Activated T-helper 17 cell treated with anti-CD3 and anti-CD28 coated beads, Interleukin-2, amount 50 U/mL, for 72 hours (primary cell): ENCODE results near the gene FAM83G. TPM values are rescaled to one million over a fixed set of nuclear protein-coding genes. Genes with fewer than 3 reads are reported as not detected.

ENCODE experiments used
- ATAC-seq: fragments of 150-1000 bp; cut with Tn5 transposase; replicated peaks from 2 replicates; pipeline ENCODE4 v1.10.0; 2021; ENCODE audit warnings: mild to moderate bottlenecking, moderate library complexity
- H3K27ac Mint-ChIP-seq: one replicate; pipeline ENCODE4 v1.8.0; 2022; ENCODE audit warnings: mixed read lengths
- H3K27me3 Mint-ChIP-seq: one replicate; pipeline ENCODE4 v1.8.0; 2022; ENCODE audit warnings: mixed read lengths
- H3K36me3 Mint-ChIP-seq: one replicate; pipeline ENCODE4 v1.8.0; 2022; ENCODE audit warnings: low read depth, mild to moderate bottlenecking, mixed read lengths
- H3K4me1 Mint-ChIP-seq: one replicate; pipeline ENCODE4 v1.8.0; 2022; ENCODE audit warnings: mixed read lengths
- H3K4me3 Mint-ChIP-seq: one replicate; pipeline ENCODE4 v1.8.0; 2022; ENCODE audit warnings: mild to moderate bottlenecking, mixed read lengths
- H3K9me3 Mint-ChIP-seq: one replicate; pipeline ENCODE4 v1.8.0; 2022; ENCODE audit warnings: mixed read lengths
- total RNA-seq, 2 donors: library from RNA; stranded (reverse); gene quantifications; one replicate each; pipeline ENCODE4 v1.2.3, GENCODE V29; 2022

Gene FAM83G
- total RNA-seq, 2 donors from 2014 or later: 15.9 to 22.6 TPM

DNA sequence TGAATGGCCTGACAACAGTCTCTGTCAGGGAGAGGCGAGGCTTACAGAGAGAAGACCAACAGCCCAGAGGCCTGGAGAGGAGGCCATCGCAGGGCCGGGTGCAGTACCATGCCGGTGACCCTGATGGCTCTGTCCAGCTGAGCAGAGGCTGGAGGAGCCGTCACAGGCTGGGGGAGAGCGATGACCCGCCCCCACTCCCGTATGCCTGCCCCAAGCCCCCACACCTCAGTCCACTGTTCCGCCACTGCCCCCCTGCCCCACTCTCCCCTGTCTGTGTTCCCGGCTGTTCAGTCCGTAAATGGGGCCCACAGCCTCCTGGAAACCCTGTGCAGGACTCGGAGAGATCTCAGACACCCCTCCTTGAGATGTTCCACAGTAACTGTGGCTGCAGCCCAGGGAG, 12.8 kb upstream of the FAM83G start:
- Mint-ChIP-seq H3K9me3 (no peaks in the 10 kb centered on the region), H3K4me1 (no peaks in the 10 kb centered on the region), H3K27ac (no peak overlapping the region), H3K4me3 (no peak overlapping the region), H3K36me3 (peaks cover 5% of the 10 kb centered on the region), H3K27me3 (peaks cover 5% of the 10 kb centered on the region)
- no peak for ATAC-seq

DNA sequence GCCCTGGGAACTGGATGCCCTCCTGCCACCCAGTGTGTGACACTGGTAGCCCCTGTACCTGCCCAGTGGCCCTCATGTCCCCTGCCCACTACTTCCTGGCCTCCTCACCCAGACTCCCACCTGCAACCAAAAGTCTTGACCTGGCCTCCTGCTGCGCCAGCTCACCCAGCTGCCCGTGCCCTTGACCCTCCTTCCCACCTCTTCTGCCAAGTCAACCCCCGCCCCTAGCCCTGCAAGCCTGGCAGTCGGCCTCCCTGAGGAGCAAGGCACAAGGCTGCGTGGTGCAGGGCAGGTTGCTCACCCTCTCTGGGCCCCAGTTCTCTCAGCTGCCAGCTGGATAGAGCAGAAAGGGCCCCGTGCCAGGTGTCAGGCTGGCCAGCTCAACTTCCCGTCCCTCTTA, 12.3 kb upstream of the FAM83G start:
- Mint-ChIP-seq H3K27ac (peak overlapping the region; percentile 56), H3K27me3 (peaks cover 5% of the 10 kb centered on the region)

DNA sequence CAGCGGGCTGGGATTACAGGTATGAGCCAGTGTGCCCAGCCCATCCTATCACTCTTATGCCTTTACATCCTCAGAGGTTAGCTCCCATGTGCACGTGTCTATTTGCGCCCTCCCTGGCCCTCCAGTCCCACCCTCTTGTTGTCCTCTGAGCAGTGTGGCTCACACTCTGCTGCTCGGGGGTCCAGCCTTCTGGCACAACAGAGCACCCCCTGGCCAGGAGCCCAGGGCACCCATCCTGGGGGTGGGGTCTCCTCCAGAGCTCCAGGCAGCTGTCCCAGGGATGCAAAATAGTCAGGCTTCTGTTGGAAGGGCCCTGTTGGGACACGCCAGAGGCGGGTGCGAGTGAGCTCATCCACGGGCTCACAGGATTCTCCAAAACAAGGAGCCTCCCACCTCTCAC, 11.7 kb upstream of the FAM83G start:
- H3K4me3 Mint-ChIP-seq: no peak overlapping the region

More for the DNA sequence above, 12.3 kb upstream of the FAM83G start:
- Mint-ChIP-seq H3K4me3 (no peak overlapping the region), H3K36me3 (peaks cover 5% of the 10 kb centered on the region), H3K4me1 (no peaks in the 10 kb centered on the region), H3K9me3 (no peaks in the 10 kb centered on the region)
- no peak for ATAC-seq

GRCh38 chr17:19015428-19015827, 10.9 kb upstream of the FAM83G start:
- H3K4me3 Mint-ChIP-seq: no peak overlapping the region
- H3K9me3 Mint-ChIP-seq: no peaks in the 10 kb centered on the region
- H3K27ac Mint-ChIP-seq: peak overlapping the region; percentile 1
- peaks cover 5% of the 10 kb centered on the region for H3K27me3 Mint-ChIP-seq
- H3K36me3 Mint-ChIP-seq: no peaks in the 10 kb centered on the region
- no peak for ATAC-seq
- no peaks in the 10 kb centered on the region for H3K4me1 Mint-ChIP-seq

More for the DNA sequence above, 11.7 kb upstream of the FAM83G start:
- peaks cover 3% of the 10 kb centered on the region for H3K36me3 Mint-ChIP-seq
- H3K27ac Mint-ChIP-seq: peak overlapping the region; percentile 56
- H3K9me3 Mint-ChIP-seq: no peaks in the 10 kb centered on the region
- peaks cover 5% of the 10 kb centered on the region for H3K27me3 Mint-ChIP-seq
- ATAC-seq: no peak
- H3K4me1 Mint-ChIP-seq: no peaks in the 10 kb centered on the region

DNA sequence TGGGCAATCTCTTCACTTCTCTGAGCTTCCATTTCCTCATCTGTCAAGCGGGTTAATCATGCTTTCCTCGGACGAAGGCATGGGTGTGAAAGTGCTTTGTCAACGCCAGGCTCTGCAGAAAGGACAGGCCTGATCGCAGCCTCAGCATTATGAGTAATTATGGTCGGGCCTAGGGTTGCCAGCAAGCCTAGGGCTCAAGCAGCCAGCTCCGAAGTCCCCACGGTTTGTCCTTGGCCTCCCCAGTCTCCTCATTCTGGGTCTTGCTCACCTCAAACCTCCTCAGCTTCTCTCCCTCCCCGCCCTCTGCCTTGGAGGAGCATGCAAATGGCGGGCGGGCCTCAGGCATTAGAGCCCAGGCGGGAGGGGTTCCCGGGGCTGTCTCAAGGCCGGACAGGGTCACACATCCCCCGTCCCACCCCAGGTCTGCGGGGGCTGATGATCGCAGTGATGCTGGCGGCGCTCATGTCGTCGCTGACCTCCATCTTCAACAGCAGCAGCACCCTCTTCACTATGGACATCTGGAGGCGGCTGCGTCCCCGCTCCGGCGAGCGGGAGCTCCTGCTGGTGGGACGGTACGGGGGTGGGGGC, 10.2 kb upstream of the FAM83G start:
- Mint-ChIP-seq H3K9me3 (no peaks in the 10 kb centered on the region), H3K4me3 (no peak overlapping the region), H3K36me3 (no peaks in the 10 kb centered on the region), H3K27me3 (peaks cover 5% of the 10 kb centered on the region), H3K4me1 (no peaks in the 10 kb centered on the region), H3K27ac (no peak overlapping the region)
- no peak for ATAC-seq

DNA sequence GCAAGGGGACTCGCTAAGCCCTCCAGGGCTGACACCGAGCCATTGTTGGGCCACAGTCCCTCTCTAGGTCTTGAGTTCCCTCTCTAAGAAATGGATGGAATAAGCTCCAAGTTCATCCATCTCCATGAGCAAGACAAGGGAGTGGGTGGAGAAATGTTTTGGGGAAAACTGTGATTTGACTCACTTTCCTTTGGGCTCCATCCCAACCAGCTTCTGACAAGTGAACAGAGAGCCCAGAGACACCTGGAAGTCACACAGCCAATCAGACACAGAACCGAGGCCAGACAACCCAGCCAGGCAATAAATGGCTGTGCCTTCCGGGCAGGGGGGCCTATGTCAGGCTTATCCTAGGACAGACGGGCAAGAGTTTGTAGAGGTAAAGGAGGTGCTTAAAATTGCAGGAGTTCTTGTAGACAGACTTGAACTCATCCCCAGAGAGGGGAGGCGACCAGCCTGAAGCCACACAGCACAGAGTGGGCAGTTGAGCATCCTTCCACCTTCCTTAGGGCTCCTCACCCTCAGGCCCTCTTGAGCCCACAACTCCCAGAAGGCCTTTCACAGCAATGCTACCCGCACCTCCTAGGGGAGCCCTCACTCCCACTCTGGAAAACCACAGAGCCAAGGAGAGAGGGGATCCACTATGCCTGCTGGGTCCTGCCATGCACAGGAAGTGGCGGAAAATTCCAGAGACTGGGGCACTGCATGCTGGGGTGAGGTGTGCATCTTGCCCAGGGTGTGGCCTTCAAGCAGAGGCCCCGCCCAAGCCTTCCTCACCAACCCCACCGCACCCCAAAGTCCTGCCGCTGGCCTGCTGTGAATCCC, 9.5 kb upstream of the FAM83G start:
- ATAC-seq: no peak
- no peaks in the 10 kb centered on the region for H3K4me1 Mint-ChIP-seq
- no peaks in the 10 kb centered on the region for H3K36me3 Mint-ChIP-seq
- no peak overlapping the region for H3K4me3 Mint-ChIP-seq
- H3K9me3 Mint-ChIP-seq: no peaks in the 10 kb centered on the region
- H3K27ac Mint-ChIP-seq: no peak overlapping the region
- H3K27me3 Mint-ChIP-seq: peaks cover 5% of the 10 kb centered on the region

DNA sequence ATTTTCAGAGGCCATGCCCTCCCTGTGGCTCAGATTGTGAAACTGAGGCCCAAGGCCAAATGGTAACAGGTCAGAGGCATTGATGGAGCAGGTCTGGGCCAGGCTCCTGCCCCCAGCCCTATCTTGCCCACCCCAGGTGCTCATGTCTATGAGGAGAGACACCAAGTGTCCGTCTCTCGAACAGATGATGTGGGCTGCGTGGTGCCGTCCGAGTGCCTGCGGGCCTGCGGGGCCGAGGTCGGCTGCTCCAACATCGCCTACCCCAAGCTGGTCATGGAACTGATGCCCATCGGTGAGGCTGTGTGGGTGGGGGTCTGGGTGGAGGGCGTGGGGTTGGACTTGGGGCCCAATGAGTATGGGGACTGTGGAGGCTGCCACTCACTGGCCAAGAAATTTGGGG, 8.7 kb upstream of the FAM83G start:
- no peak overlapping the region for H3K4me3 Mint-ChIP-seq
- H3K9me3 Mint-ChIP-seq: no peaks in the 10 kb centered on the region
- H3K27ac Mint-ChIP-seq: no peak overlapping the region
- no peaks in the 10 kb centered on the region for H3K36me3 Mint-ChIP-seq
- H3K27me3 Mint-ChIP-seq: peaks cover 5% of the 10 kb centered on the region
- no peaks in the 10 kb centered on the region for H3K4me1 Mint-ChIP-seq
- ATAC-seq: no peak

- ATAC-seq: no peak
- H3K27ac Mint-ChIP-seq: no peak overlapping the region
These were observed 7.9 kb upstream of the FAM83G start for GRCh38 chr17:19012171-19013080.

GRCh38 chr17:19011581-19011980, 7.0 kb upstream of the FAM83G start:
- ATAC-seq: no peak
- H3K4me3 Mint-ChIP-seq: no peak overlapping the region
- H3K27ac Mint-ChIP-seq: no peak overlapping the region

More at GRCh38 chr17:19012171-19013080, 7.9 kb upstream of the FAM83G start:
- Mint-ChIP-seq H3K9me3 (no peaks in the 10 kb centered on the region), H3K4me1 (no peaks in the 10 kb centered on the region), H3K27me3 (peaks cover 5% of the 10 kb centered on the region), H3K4me3 (no peak overlapping the region), H3K36me3 (no peaks in the 10 kb centered on the region)

DNA sequence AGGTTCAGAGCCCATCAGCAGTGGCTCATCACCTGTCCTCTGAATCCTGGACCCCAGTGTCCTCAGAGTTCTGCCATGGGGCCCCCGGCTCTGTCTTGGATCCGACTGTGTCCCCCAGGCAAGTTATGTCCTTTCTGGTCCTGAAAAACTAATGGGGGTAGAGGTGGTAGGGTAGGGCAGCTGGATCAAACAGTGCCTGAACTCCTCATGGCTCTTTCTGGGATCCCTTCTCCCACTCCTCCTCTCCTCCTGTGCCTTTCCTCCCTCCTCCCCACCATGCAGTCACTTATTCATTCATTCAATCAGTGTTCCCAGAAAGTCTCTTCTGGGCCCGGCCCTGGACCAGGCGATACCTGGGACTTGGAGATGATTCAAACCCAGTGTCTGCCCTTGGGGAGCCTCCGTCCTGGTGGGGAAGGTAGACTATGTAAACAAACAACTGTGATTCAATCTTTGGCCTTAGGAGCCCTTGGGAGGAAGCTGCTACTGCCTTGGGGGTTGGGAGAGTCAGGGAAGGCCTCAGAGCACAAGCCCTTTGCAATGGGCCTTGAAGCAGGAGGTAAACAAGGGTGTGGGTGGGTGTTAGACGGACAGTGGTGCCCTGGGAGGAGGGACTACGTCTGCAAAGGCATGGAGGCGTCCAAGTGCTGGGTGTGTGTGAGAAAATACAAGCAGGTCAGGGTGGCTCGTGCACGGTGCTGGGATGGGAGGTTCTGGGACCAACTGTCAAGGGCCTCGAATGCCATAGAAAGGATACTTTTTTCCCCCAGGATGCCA, 6.4 kb upstream of the FAM83G start:
- peaks cover 5% of the 10 kb centered on the region for H3K27me3 Mint-ChIP-seq
- H3K27ac Mint-ChIP-seq: no peak overlapping the region
- no peak overlapping the region for H3K4me3 Mint-ChIP-seq
- H3K4me1 Mint-ChIP-seq: no peaks in the 10 kb centered on the region
- H3K36me3 Mint-ChIP-seq: no peaks in the 10 kb centered on the region
- no peaks in the 10 kb centered on the region for H3K9me3 Mint-ChIP-seq
- no peak for ATAC-seq

More at GRCh38 chr17:19011581-19011980, 7.0 kb upstream of the FAM83G start:
- Mint-ChIP-seq H3K36me3 (no peaks in the 10 kb centered on the region), H3K9me3 (no peaks in the 10 kb centered on the region), H3K27me3 (peaks cover 5% of the 10 kb centered on the region), H3K4me1 (no peaks in the 10 kb centered on the region)

- no peak overlapping the region for H3K4me3 Mint-ChIP-seq
- H3K36me3 Mint-ChIP-seq: no peaks in the 10 kb centered on the region
- ATAC-seq: no peak
- H3K4me1 Mint-ChIP-seq: no peaks in the 10 kb centered on the region
- H3K9me3 Mint-ChIP-seq: no peaks in the 10 kb centered on the region
- H3K27me3 Mint-ChIP-seq: no peaks in the 10 kb centered on the region
- H3K27ac Mint-ChIP-seq: peak overlapping the region; percentile 53
These were observed 5.4 kb upstream of the FAM83G start for GRCh38 chr17:19009970-19010369.

DNA sequence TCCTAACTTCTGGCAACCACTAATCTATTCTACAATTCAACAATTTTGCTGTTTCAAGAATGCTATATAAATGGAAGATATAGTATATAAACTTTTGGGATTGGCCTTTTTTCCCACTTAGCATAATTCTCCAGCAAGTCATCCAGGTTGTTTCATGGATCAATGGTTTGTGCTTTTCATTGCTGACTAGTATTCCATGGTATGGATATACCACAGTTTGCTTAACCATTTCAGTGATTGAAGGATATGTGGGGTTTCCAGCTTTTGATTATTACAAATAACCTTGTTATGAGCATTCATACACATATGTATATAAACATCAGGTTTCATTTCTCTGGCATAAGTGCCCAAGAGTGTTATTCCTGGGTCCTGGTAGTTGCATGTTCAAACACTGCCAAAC, 2.1 kb upstream of the FAM83G start:
- H3K9me3 Mint-ChIP-seq: no peaks in the 10 kb centered on the region
- H3K36me3 Mint-ChIP-seq: peaks cover 23% of the 10 kb centered on the region
- no peak overlapping the region for H3K4me3 Mint-ChIP-seq
- no peak for ATAC-seq
- no peaks in the 10 kb centered on the region for H3K27me3 Mint-ChIP-seq
- H3K27ac Mint-ChIP-seq: no peak overlapping the region
- H3K4me1 Mint-ChIP-seq: peaks cover 12% of the 10 kb centered on the region

- ATAC-seq: no peak
- no peaks in the 10 kb centered on the region for H3K27me3 Mint-ChIP-seq
- H3K9me3 Mint-ChIP-seq: no peaks in the 10 kb centered on the region
- H3K4me1 Mint-ChIP-seq: peaks cover 12% of the 10 kb centered on the region
- peaks cover 23% of the 10 kb centered on the region for H3K36me3 Mint-ChIP-seq
- peak overlapping the region; percentile 21 for H3K4me3 Mint-ChIP-seq
- no peak overlapping the region for H3K27ac Mint-ChIP-seq
These were observed 1.3 kb upstream of the FAM83G start for GRCh38 chr17:19005789-19006430.
